DND-41 (cell line): ENCODE data around the gene RBM19.

Source experiments
- ATAC-seq: fragments of 200-7000 bp; cut with Tn5 transposase; 3 replicates; pipeline ENCODE4 v1.9.1; 2021; ENCODE audit warnings: low read depth; ENCODE audit not compliant: insufficient read depth
- DNase-seq: peaks from one replicate; pipeline ENCODE4 v3.0.0-alpha.2; 2020
- H2AFZ ChIP-seq: 2 replicates; pipeline ENCODE4 v1.6.0; 2012; ENCODE audit warnings: low read depth, low read length
- H3K27ac ChIP-seq: 2 replicates; pipeline ENCODE4 v1.5.1; 2012; ENCODE audit warnings: low read length, inconsistent platforms
- H3K27me3 ChIP-seq: fragments of 200-600 bp; sonication (generic); 2 replicates; pipeline ENCODE4 v1.6.0; 2012; ENCODE audit warnings: low read length, mild to moderate bottlenecking, inconsistent platforms; ENCODE audit not compliant: insufficient read depth, poor library complexity
- H3K36me3 ChIP-seq: 2 replicates; pipeline ENCODE4 v1.5.1; 2012; ENCODE audit warnings: low read length, inconsistent platforms; ENCODE audit not compliant: insufficient read depth
- H3K4me1 ChIP-seq: 2 replicates; pipeline ENCODE4 v1.5.1; 2012; ENCODE audit warnings: mild to moderate bottlenecking, low read length; ENCODE audit not compliant: insufficient read depth
- H3K4me2 ChIP-seq: 2 replicates; pipeline ENCODE4 v1.6.0; 2012; ENCODE audit warnings: mild to moderate bottlenecking, moderate library complexity, low read length, inconsistent platforms; ENCODE audit not compliant: insufficient read depth
- H3K4me3 ChIP-seq, 2 experiments: fragments of 200-600 bp in 1 of 2; shearing (Covaris generic) in 1 of 2; 2 replicates each; pipeline ENCODE4 v1.5.1; 2012 to 2016; ENCODE audit warnings: inconsistent platforms in 2 of 2, low read length in 2 of 2, mild to moderate bottlenecking in 2 of 2, low read depth in 1 of 2, moderate library complexity in 1 of 2
- H3K79me2 ChIP-seq: 2 replicates; pipeline ENCODE4 v1.6.0; 2012; ENCODE audit warnings: low read length, inconsistent platforms; ENCODE audit not compliant: insufficient read depth
- H3K9ac ChIP-seq: 2 replicates; pipeline ENCODE4 v1.6.0; 2012; ENCODE audit warnings: low read depth, mild to moderate bottlenecking, inconsistent platforms, low read length, moderate library complexity
- H3K9me3 ChIP-seq: 2 replicates; pipeline ENCODE4 v1.5.1; 2012; ENCODE audit warnings: low read length, moderate library complexity, mild to moderate bottlenecking, inconsistent platforms; ENCODE audit not compliant: insufficient read depth, severe bottlenecking
- H4K20me1 ChIP-seq: 2 replicates; pipeline ENCODE4 v1.6.0; 2012; ENCODE audit warnings: low read length; ENCODE audit not compliant: insufficient read depth
- CTCF ChIP-seq: IDR thresholded peaks from 2 replicates; pipeline ENCODE4 v1.5.1; 2012; ENCODE audit warnings: borderline replicate concordance, low read length, moderate library complexity, mild to moderate bottlenecking; ENCODE audit not compliant: poor library complexity, severe bottlenecking; ENCODE audit errors: extremely low read depth
- EZH2 ChIP-seq: IDR thresholded peaks from 3 replicates; pipeline ENCODE4 v1.6.1; 2012; ENCODE audit warnings: borderline replicate concordance, low read depth, mild to moderate bottlenecking, moderate library complexity, low read length, inconsistent platforms; ENCODE audit not compliant: severe bottlenecking

Gene RBM19

GRCh38 chr12:113945174-113946173 lies 20.7 kb downstream of the RBM19 start:
- DNase-seq (no peak), ATAC-seq (no peak)
- H3K9me3 ChIP-seq, result no peaks in the 10 kb centered on the region
- H3K27ac ChIP-seq, result no peak overlapping the region
- no peaks in the 10 kb centered on the region for H3K79me2 ChIP-seq
- TF ChIP-seq CTCF, result no peak
- no peak overlapping the region for H3K4me2 ChIP-seq
- no peak overlapping the region for H2AFZ ChIP-seq
- H4K20me1 ChIP-seq, result peaks cover 4% of the 10 kb centered on the region
- H3K27me3 ChIP-seq, result no peaks in the 10 kb centered on the region
- no peaks in the 10 kb centered on the region for H3K4me1 ChIP-seq
- no peak overlapping the region for H3K4me3 ChIP-seq
- no peak overlapping the region for H3K9ac ChIP-seq
- H3K36me3 ChIP-seq, result peaks cover 85% of the 10 kb centered on the region

GRCh38 chr12:113942209-113942608 lies 23.9 kb downstream of the RBM19 start:
- H4K20me1 ChIP-seq, result no peaks in the 10 kb centered on the region
- no peak for TF ChIP-seq EZH2
- TF ChIP-seq CTCF, result no peak
- no peak for DNase-seq
- ATAC-seq, result no peak
- no peak overlapping the region for H2AFZ ChIP-seq
- no peak overlapping the region for H3K4me3 ChIP-seq
- H3K4me1 ChIP-seq, result no peaks in the 10 kb centered on the region
- H3K27ac ChIP-seq, result no peak overlapping the region
- H3K9me3 ChIP-seq, result no peaks in the 10 kb centered on the region
- H3K9ac ChIP-seq, result no peak overlapping the region
- H3K79me2 ChIP-seq, result no peaks in the 10 kb centered on the region
- H3K36me3 ChIP-seq, result peaks cover 79% of the 10 kb centered on the region
- no peak overlapping the region for H3K4me2 ChIP-seq
- H3K27me3 ChIP-seq, result no peaks in the 10 kb centered on the region

GRCh38 chr12:113941208-113941486 lies 25.0 kb downstream of the RBM19 start:
- peaks cover 78% of the 10 kb centered on the region for H3K36me3 ChIP-seq
- no peak overlapping the region for H3K4me3 ChIP-seq
- H3K9ac ChIP-seq, result no peak overlapping the region
- H3K4me1 ChIP-seq, result no peaks in the 10 kb centered on the region
- H3K27me3 ChIP-seq, result no peaks in the 10 kb centered on the region
- H3K9me3 ChIP-seq, result no peaks in the 10 kb centered on the region
- no peak overlapping the region for H3K27ac ChIP-seq
- no peak overlapping the region for H2AFZ ChIP-seq
- no peaks in the 10 kb centered on the region for H4K20me1 ChIP-seq
- ATAC-seq (no peak), DNase-seq (no peak)
- no peaks in the 10 kb centered on the region for H3K79me2 ChIP-seq
- TF ChIP-seq EZH2 (no peak), CTCF (no peak)
- no peak overlapping the region for H3K4me2 ChIP-seq
